ENCODE results near the gene CPNE5.
A peak's percentile ranks its signal among the peaks of the same experiment; 100 is the strongest.

CPNE5 gene

DNA sequence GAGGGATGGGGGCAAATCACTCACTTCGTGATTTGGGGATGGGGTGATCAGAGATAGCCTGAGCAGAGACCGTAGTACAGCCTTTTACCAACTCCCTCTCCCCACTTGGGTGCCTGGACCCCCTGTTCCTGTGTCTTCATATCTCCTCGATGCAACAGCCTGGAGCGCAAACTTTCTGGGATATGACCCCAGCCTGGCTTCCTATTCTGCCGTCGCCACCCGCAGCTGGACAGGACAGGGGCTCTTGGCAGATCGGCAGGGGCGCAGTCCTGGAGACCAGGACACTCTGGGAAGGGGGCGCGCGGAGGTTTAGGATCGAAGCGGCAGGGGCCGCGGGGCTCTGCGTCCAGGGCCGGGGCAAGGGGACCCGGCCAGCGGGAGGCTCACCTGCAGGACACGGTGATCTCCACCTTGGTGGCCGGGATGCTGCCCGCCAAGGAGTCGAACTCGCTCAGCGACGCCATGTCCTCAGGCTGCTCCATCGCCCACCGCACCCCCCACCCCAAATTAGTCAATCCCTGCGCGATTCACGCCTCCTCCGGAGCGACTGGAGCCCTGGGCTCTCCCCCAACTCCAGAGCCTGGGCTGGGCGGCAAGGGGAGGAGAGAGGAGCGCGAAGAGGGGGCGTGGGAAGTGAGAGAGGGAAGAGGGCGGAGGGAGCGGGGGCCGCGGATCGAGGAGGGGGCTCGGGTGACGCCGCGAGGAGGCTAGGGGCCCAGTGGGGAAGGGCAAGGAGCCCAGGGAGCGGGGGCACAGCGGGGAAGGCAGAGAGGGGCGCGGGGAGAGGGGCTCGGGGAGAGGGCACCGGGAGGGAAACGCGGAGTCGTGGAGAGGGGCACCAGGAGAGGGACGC, at the start of gene CPNE5:
TSS of gene CPNE5 (minus strand) at position 549 of the 853 bp plus-strand sequence. CDS start at position 482, 67 bp downstream.
- H3K9ac ChIP-seq (ENCODE audit: low read depth, low read length), result no peak within 1 kb of the TSS
- no peak within 1 kb of the TSS for H3K27ac ChIP-seq (ENCODE audit: low read length)
- H3K4me3 ChIP-seq (ENCODE audit: low read length), result peak within 1 kb of the TSS; percentile 71
- no peaks in the 10 kb centered on the region for H3K9me3 ChIP-seq (ENCODE audit: insufficient read depth, low read depth, low read length)
- no peaks in the 10 kb centered on the region for H3K36me3 ChIP-seq (ENCODE audit: insufficient read depth, low read depth, low read length)
- H3K27me3 ChIP-seq (ENCODE audit: insufficient read depth, low read length), result peaks cover 71% of the 10 kb centered on the region
- peaks cover 4% of the 10 kb centered on the region; the same call in 1 of the 2 replicates for H3K4me1 ChIP-seq (ENCODE audit: insufficient read depth, low read length)

DNA sequence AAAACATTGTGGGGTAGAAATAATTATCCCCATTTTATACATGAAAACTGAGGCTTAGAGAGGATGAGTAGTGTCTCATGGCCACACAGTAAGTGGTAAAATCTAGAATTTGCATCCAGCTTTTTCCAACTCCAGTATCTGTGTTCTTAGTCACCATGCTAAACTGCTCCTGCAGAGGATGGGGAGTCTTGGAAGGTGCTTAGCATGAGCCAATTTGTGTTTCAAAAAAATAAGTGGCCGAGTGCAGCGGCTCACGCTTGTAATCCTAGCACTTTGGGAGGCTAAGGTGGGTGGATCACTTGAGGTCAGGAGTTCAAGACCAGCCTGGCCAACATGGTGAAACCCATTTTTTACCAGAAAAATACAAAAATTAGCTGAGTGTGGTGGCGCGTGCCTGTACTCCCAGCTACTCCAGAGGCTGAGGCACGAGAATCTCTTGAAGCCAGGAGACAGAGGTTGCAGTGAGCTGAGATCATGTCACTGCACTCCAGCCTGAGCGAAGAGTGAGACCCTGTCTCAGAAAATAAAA, 48.9 kb upstream of the CPNE5 start:
- Histone ChIP-seq H3K4me1 (ENCODE audit: insufficient read depth, low read length) (0 out of 2 replicates have a peak, but pooled peaks cover 2% of the 10 kb centered on the region), H3K9me3 (ENCODE audit: insufficient read depth, low read depth, low read length) (no peaks in the 10 kb centered on the region), H3K27me3 (ENCODE audit: insufficient read depth, low read length) (no peaks in the 10 kb centered on the region), H3K36me3 (ENCODE audit: insufficient read depth, low read depth, low read length) (no peaks in the 10 kb centered on the region), H3K9ac (ENCODE audit: low read depth, low read length) (no peak overlapping the region), H3K27ac (ENCODE audit: low read length) (no peak overlapping the region), H3K4me3 (ENCODE audit: low read length) (no peak overlapping the region)

DNA sequence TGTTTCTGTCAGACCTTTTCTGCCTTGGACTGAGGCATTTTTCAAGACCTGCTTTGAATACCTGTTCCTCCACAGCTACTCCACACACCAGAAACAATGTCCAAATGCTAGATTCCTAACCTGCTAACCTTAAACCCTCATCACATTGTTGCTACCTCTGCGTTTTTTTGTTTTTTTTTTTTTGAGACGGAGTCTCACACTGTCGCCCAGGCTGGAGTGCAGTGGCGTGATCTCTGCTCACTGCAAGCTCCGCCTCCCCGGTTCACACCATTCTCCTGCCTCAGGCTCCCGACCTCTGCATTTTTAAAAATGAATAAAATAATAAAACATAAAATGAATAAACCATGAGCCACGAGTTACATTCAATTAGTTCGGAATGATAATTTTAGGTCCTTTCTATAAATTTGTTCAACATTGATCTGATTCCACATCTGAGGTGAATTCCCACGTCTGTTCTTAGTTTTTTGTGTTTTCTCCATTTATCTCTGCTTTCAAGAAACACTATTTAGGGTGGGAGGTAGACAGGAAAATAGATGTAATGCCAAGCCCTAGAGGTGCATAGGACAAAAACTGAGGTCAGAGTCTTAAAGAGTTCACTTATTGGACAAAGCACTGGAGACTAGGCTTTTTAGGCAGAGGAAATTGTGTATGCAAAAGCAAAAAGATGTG, 47.8 kb upstream of the CPNE5 start:
- H3K9ac ChIP-seq (ENCODE audit: low read depth, low read length), result no peak overlapping the region
- no peaks in the 10 kb centered on the region for H3K27me3 ChIP-seq (ENCODE audit: insufficient read depth, low read length)
- H3K4me3 ChIP-seq (ENCODE audit: low read length), result peak overlapping the region; percentile 94; the same call in 1 of the 2 replicates
- H3K4me1 ChIP-seq (ENCODE audit: insufficient read depth, low read length), result 0 out of 2 replicates have a peak, but pooled peaks cover 2% of the 10 kb centered on the region
- H3K36me3 ChIP-seq (ENCODE audit: insufficient read depth, low read depth, low read length), result no peaks in the 10 kb centered on the region
- no peak overlapping the region for H3K27ac ChIP-seq (ENCODE audit: low read length)
- H3K9me3 ChIP-seq (ENCODE audit: insufficient read depth, low read depth, low read length), result no peaks in the 10 kb centered on the region

DNA sequence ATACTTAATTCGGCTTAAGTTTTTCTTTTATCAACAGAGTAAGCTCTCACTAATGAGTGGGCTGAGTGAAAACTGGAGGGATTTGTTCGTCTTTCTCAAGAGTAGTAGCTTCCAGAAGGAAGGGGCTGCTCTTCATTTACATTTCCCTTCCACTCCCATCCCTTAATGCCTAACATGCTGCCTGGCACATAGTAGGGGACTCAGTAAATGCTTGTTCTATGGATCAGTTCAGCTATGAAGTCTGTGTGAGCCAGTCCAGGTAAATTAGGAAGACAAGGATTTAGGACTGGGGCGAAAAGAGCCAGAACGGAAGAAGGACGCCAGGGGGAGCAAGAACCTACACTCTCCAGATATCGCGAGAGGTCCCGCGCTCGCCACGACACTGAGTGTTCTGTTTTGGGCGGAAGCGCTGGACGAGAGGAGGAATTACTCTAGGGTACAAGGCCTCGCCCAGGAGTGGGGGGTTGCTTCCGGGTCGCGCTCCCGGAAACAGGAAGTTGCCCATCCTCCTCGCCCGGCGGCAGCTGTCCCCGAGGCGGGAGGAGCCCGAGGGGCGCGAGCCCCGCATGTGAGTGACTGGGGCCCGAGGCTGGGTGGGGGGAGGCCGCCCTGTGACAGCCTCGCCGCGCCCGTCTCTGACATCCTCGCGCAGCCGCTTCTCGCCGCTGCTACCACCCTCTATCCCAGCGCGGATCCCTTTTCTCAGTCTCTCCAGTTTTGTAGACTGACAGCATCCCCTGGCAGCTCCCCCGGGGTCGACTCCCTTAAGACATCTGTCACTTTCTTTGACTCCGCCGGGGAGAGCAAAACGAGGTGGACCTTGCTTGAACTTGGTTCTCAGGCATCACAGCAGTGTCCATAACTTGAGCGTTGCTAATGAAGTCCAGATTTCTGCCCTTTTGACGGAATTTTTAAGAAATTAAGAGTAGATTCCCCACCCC, 46.5 kb upstream of the CPNE5 start, which contains the start of gene C6orf89:
TSS of gene C6orf89 (plus strand) at position 492 of the 941 bp plus-strand sequence. CDS start 13,493 bp downstream, outside the sequence.
- Histone ChIP-seq H3K4me3 (ENCODE audit: low read length) (peak within 1 kb of the TSS; percentile 94), H3K9ac (ENCODE audit: low read depth, low read length) (peak within 1 kb of the TSS; percentile 70; the same call in 1 of the 2 replicates), H3K27me3 (ENCODE audit: insufficient read depth, low read length) (no peaks in the 10 kb centered on the region), H3K36me3 (ENCODE audit: insufficient read depth, low read depth, low read length) (no peaks in the 10 kb centered on the region), H3K27ac (ENCODE audit: low read length) (no peak within 1 kb of the TSS), H3K9me3 (ENCODE audit: insufficient read depth, low read depth, low read length) (peaks cover 4% of the 10 kb centered on the region; the same call in 1 of the 2 replicates), H3K4me1 (ENCODE audit: insufficient read depth, low read length) (0 out of 2 replicates have a peak, but pooled peaks cover 2% of the 10 kb centered on the region)

DNA sequence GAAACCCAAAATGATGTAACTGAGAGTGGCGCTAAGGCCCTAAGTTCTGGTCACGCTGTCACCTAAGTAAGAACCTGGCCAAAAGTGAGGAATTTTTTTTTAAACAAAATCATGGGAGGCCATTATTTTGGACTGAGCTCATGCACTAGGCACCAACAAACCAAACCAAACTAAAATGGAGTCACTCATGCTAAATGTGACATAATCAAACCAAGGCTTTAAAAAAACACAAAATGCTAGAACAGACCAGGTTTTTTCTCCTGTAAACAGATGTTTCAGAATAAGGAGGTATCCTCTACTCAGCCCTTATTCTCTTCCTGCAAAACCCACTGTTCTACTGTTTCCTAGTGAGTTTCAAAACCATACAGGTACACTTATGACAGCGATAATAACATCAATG, 45.4 kb upstream of the CPNE5 start:
- Histone ChIP-seq H3K4me1 (ENCODE audit: insufficient read depth, low read length) (0 out of 2 replicates have a peak, but pooled peaks cover 2% of the 10 kb centered on the region), H3K9ac (ENCODE audit: low read depth, low read length) (no peak overlapping the region), H3K27me3 (ENCODE audit: insufficient read depth, low read length) (no peaks in the 10 kb centered on the region), H3K4me3 (ENCODE audit: low read length) (no peak overlapping the region), H3K36me3 (ENCODE audit: insufficient read depth, low read depth, low read length) (no peaks in the 10 kb centered on the region), H3K27ac (ENCODE audit: low read length) (no peak overlapping the region), H3K9me3 (ENCODE audit: insufficient read depth, low read depth, low read length) (peaks cover 5% of the 10 kb centered on the region; the same call in 1 of the 2 replicates)

DNA sequence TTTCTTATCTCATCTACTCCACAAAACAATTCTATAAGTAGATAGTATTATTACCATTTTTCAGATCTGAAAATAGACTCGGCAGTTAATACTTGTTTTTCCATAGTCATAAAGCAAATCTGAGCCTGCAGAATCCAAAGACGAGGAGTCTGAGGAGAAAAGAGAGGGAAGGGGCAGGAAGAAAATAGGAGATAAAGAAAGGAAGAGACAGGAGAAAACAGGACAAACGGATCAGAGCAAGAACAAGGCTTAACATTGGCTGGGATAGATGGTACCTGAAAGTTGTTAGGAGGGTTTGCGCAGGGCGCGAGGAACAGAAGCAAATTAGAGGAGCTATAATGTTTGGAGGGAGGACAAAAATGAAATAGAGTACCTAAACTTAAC, 36.0 kb upstream of the CPNE5 start:
- Histone ChIP-seq H3K4me1 (ENCODE audit: insufficient read depth, low read length) (peaks cover 5% of the 10 kb centered on the region; the same call in 1 of the 2 replicates), H3K27me3 (ENCODE audit: insufficient read depth, low read length) (no peaks in the 10 kb centered on the region), H3K4me3 (ENCODE audit: low read length) (peak overlapping the region; percentile 91), H3K36me3 (ENCODE audit: insufficient read depth, low read depth, low read length) (peaks cover 26% of the 10 kb centered on the region), H3K27ac (ENCODE audit: low read length) (peak overlapping the region; percentile 96), H3K9me3 (ENCODE audit: insufficient read depth, low read depth, low read length) (no peaks in the 10 kb centered on the region), H3K9ac (ENCODE audit: low read depth, low read length) (peak overlapping the region; percentile 95; the same call in 1 of the 2 replicates)

DNA sequence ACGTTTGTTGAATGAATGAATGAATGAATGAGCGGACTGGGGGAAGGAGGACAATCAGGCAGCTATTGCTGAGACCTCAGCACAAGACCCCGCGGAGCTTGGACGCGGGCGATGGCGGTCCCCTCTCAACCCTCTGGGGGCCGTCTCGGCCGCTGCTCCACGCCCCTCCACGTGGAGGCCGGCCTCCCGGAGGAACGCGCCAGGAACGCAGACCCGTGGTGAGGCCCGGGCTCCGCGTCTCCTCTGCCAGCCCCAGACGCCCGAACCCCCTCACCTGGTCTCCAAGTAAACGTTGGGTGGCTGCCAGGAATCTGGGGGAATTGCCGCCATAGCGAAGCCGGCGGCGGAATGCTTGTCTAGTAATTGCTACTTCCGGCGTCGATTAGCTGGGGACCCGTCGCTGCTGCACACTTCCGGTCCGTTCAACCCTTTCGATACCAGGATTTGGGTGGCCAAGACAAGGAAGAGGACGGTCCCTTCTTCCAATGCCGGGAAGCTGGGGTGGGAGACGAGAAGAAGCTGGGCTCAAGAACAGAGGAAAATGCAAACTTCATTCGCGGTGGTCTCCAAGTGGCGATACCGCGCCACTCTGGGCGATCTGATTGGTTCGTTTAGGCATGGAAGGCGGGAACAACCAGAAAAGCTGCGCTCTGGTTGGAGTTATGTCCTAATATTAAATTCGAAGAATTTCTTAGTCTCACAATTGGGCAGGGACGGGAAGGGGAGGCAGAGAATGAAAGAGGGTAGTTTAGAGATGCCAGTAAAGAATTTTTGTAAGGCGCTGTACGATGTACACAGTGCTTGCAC, 35.4 kb upstream of the CPNE5 start, which contains the start of gene PPIL1:
TSS of gene PPIL1 (minus strand) at position 361 of the 807 bp plus-strand sequence. CDS start at position 330, 31 bp downstream.
- H3K27ac ChIP-seq (ENCODE audit: low read length), result peak within 1 kb of the TSS; percentile 96
- peak within 1 kb of the TSS; percentile 95 for H3K9ac ChIP-seq (ENCODE audit: low read depth, low read length)
- H3K9me3 ChIP-seq (ENCODE audit: insufficient read depth, low read depth, low read length), result no peaks in the 10 kb centered on the region
- peak within 1 kb of the TSS; percentile 91 for H3K4me3 ChIP-seq (ENCODE audit: low read length)
- peaks cover 5% of the 10 kb centered on the region; the same call in 1 of the 2 replicates for H3K4me1 ChIP-seq (ENCODE audit: insufficient read depth, low read length)
- H3K27me3 ChIP-seq (ENCODE audit: insufficient read depth, low read length), result no peaks in the 10 kb centered on the region
- H3K36me3 ChIP-seq (ENCODE audit: insufficient read depth, low read depth, low read length), result peaks cover 32% of the 10 kb centered on the region

DNA sequence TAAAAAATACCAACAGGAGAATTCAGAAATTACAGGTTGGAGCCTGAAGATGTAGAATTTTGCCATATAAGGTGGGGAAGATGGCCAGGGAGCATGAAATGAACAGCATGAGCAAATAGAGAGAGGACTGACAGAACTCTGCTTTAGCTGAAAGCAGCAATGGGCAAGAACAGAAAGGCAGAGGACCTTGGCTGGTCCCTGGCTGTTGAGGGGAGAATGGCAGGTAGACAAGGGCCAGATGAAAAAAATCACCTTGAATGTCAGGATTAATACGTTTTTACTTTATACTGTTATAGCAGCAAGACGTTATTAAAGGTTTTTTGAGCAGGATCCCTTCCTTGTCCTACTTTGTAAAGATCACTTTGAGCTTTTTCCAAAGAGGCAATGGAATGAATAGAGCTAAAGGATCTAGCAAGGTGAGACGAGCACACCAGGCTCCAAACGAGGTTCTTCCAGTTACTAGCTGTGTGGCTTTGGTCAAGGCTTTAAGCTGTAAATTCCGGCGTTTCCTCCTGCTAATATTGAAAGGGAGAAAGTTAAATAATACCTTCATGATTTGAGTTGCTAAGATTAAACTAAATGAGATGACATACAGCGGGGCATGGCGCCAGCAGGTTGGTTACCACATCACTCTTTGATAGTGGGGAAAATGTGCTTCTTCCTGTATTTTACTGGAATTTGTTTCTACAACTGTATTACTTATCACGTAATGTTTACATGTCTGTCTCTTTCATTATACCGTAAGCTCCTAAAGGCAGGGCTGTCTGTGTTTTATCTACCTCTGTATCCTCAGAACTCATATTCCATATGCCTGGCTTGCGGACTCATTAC, 34.6 kb upstream of the CPNE5 start:
- Histone ChIP-seq H3K4me1 (ENCODE audit: insufficient read depth, low read length) (peaks cover 5% of the 10 kb centered on the region; the same call in 1 of the 2 replicates), H3K4me3 (ENCODE audit: low read length) (peak overlapping the region; percentile 91), H3K27me3 (ENCODE audit: insufficient read depth, low read length) (no peaks in the 10 kb centered on the region), H3K9me3 (ENCODE audit: insufficient read depth, low read depth, low read length) (no peaks in the 10 kb centered on the region), H3K27ac (ENCODE audit: low read length) (peak overlapping the region; percentile 96), H3K36me3 (ENCODE audit: insufficient read depth, low read depth, low read length) (peaks cover 40% of the 10 kb centered on the region), H3K9ac (ENCODE audit: low read depth, low read length) (peak overlapping the region; percentile 95)

DNA sequence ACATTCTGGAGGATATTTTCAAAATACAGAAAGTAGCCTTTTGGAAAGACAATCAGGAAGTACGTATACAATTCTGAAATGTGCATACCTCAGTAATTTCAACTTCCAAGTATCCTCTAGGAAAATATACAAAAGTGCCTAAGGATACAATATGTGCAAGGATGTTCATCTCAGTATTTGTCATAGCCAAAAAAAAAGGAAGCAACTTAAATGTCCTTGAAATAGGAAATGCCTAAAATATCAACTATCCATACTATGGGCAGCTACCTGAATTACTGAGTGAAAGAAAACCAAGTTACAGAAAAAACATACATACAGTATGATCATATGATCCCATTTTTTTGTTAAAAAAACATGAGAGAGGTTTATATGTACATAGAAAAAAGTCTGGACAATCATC, 33.9 kb upstream of the CPNE5 start:
- Histone ChIP-seq H3K4me3 (ENCODE audit: low read length) (peak overlapping the region; percentile 91; the same call in 1 of the 2 replicates), H3K9ac (ENCODE audit: low read depth, low read length) (peak overlapping the region; percentile 95; the same call in 1 of the 2 replicates), H3K36me3 (ENCODE audit: insufficient read depth, low read depth, low read length) (peaks cover 45% of the 10 kb centered on the region), H3K27ac (ENCODE audit: low read length) (no peak overlapping the region), H3K4me1 (ENCODE audit: insufficient read depth, low read length) (peaks cover 5% of the 10 kb centered on the region; the same call in 1 of the 2 replicates), H3K27me3 (ENCODE audit: insufficient read depth, low read length) (no peaks in the 10 kb centered on the region), H3K9me3 (ENCODE audit: insufficient read depth, low read depth, low read length) (no peaks in the 10 kb centered on the region)
